ENCODE measurements around the gene VPS52.

The VPS52 gene

GRCh38 chr6:33271468-33272274 lies at the start of gene VPS52, which contains the start of gene RPS18:
VPS52 (minus strand) TSS chr6:33271876; CDS start chr6:33271675, 201 bp downstream.
RPS18 (plus strand) TSS chr6:33272075; CDS start chr6:33272120, 45 bp downstream.
- no peak for FAIRE-seq

- FAIRE-seq, result no peak
These were observed 49.6 kb upstream of the VPS52 start for GRCh38 chr6:33321227-33321626.

- FAIRE-seq, result no peak
These were observed 48.9 kb upstream of the VPS52 start for GRCh38 chr6:33320315-33321181.

GRCh38 chr6:33319939-33320314 lies 48.3 kb upstream of the VPS52 start:
- FAIRE-seq, result no peak

GRCh38 chr6:33318426-33319073 lies 46.9 kb upstream of the VPS52 start:
- no peak for FAIRE-seq

GRCh38 chr6:33317669-33318425 lies 46.2 kb upstream of the VPS52 start, which contains the start of gene ZBTB22:
ZBTB22 (minus strand) TSS chr6:33317744; CDS start chr6:33316916, 828 bp downstream.
- peak; percentile 82 for FAIRE-seq

- no peak for FAIRE-seq
These were observed 45.7 kb upstream of the VPS52 start for GRCh38 chr6:33317419-33317668.

GRCh38 chr6:33316603-33317418 lies 45.1 kb upstream of the VPS52 start:
- FAIRE-seq, result no peak

GRCh38 chr6:33315793-33316602 lies 44.3 kb upstream of the VPS52 start:
- FAIRE-seq, result no peak

GRCh38 chr6:33314943-33315792 lies 43.5 kb upstream of the VPS52 start:
- FAIRE-seq, result no peak

GRCh38 chr6:33314515-33314942 lies 42.9 kb upstream of the VPS52 start:
- no peak for FAIRE-seq

- FAIRE-seq, result no peak
These were observed 42.2 kb upstream of the VPS52 start, which contains the start of gene TAPBP for GRCh38 chr6:33313709-33314514. TAPBP (minus strand) TSS chr6:33314078; CDS start chr6:33314041, 37 bp downstream.

GRCh38 chr6:33313105-33313708 lies 41.5 kb upstream of the VPS52 start:
- no peak for FAIRE-seq

GRCh38 chr6:33312361-33313104 lies 40.9 kb upstream of the VPS52 start:
- no peak for FAIRE-seq

- FAIRE-seq, result no peak
These were observed 34.7 kb upstream of the VPS52 start for GRCh38 chr6:33306356-33306755.

GRCh38 chr6:33305052-33305451 lies 33.4 kb upstream of the VPS52 start:
- no peak for FAIRE-seq

GRCh38 chr6:33304216-33304615 lies 32.5 kb upstream of the VPS52 start:
- no peak for FAIRE-seq

GRCh38 chr6:33301877-33302276 lies 30.2 kb upstream of the VPS52 start:
- no peak for FAIRE-seq
